Right ventricle myocardium inferior (tissue), 1 donor: Measurements from ENCODE around the gene ZNF101. TPM values are rescaled to one million over a fixed set of nuclear protein-coding genes. Genes with fewer than 3 reads are reported as not detected.

Experiments
- ATAC-seq: fragments of 200-7000 bp; cut with Tn5 transposase; one replicate; pipeline ENCODE4 v1.9.1; 2020; ENCODE audit warnings: mild to moderate bottlenecking, moderate library complexity
- DNase-seq: peaks from one replicate; pipeline ENCODE4 v3.0.0; 2021; ENCODE audit errors: missing footprints
- intact Hi-C: fragments of 100-400 bp; cut with DNase I; formaldehyde crosslinking; loops from one replicate; pipeline ENCODE4 v1.11.0; 2022
- long read RNA-seq: library from polyadenylated mRNA; unstranded; transcript quantifications from one replicate; pipeline ENCODE4 v2.0.0, GENCODE V29; 2021
- total RNA-seq: library from RNA; stranded (reverse); fragmentation: NEBNext Ultra II Directional; extraction: Animal tissue kit (Norgen Biotek cat#: 25700); gene quantifications from one replicate; pipeline ENCODE4 v1.2.1, GENCODE V29; 2021
- donor health status: DM: no; HTN: yes; CAD: no; lungs with severe emphysema.

ZNF101 gene
- total RNA-seq, result 2.7 TPM
- long read RNA-seq, full-length matches to known transcripts, result 1 of 1 reads
- long read RNA-seq, partial matches to known transcripts, result 0 of 1 reads
- long read RNA-seq, other reads (novel, unspliced or antisense), result 0 of 1 reads

DNA sequence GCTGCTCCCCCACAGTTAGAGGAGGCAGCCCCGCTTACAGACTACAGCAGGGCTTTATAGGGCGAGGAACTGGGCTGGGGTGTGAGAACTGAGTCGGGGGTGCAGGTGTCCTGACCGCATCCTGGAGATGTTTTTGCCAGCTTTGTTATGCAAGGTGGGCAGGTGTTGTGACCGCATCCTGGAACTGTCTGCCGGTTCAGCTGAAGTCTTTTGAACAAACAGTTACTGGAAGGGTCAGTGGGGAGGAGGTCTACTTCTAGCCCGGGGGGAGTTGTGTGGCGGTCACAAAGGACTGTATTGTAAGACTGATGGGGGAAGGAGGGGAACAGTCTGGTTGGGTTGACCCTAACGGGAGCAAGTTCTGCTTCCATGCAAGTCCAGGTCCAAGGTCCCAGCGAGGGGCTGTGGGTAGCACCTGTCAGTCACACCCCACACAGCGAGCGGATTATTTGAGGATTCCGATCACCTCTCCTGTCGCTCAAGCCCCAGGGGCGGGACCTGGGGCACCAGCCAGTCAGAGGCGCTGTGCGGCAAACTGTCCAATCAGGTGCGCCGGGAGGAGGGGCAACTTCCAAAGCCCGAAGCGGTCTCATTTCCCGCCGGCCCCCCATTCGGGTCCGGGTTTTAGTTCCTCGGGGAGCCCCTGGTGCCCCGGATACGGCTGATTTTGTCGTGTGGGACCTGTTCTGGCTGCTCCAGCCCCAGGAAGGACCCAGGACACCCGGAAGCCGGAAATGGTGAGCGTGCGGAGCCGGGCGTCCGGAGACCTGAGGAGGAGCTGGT is at the start of gene ZNF101:
TSS of gene ZNF101 (plus strand) at position 610 of the 783 bp plus-strand sequence. CDS start at position 735, 125 bp downstream.
- intact Hi-C loops, result loop anchor here (2.0 to 5.0 kb wide), 2 partner anchors 64 to 199 kb away; partner anchors contain the start of genes ZNF14 and ZNF253

GRCh38 chr19:19619181-19619848 is 49.3 kb upstream of the ZNF101 start:
- no peak for DNase-seq
- no peak for ATAC-seq
- intact Hi-C loops, result no loop called here

More for the DNA sequence above, at the start of gene ZNF101:
- ATAC-seq (peak; percentile 79), DNase-seq (peak; percentile 96)

- intact Hi-C loops, result no loop called here
- ATAC-seq (no peak), DNase-seq (no peak)
These were observed 48.8 kb upstream of the ZNF101 start for GRCh38 chr19:19619849-19620210.

DNA sequence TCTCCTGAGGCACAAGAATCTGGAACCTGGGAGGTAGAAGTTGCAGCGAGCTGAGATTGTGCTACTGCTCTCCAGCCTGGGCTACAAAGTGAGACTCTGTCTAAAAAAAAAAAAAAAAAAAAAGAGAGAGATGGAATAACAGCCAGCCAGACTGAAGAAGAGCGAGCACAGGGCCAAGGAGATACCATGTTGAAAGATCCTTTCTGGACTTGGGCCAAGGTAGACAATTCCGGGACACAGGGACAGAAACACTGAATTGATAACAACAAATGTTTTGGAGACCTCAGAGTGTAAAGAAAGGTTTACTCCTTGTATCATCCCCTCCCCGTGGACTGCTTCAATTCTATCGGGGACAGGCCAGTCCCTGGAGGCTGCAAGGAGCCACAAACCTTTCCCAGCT is 45.3 kb upstream of the ZNF101 start:
- no peak for DNase-seq
- intact Hi-C loops, result no loop called here

DNA sequence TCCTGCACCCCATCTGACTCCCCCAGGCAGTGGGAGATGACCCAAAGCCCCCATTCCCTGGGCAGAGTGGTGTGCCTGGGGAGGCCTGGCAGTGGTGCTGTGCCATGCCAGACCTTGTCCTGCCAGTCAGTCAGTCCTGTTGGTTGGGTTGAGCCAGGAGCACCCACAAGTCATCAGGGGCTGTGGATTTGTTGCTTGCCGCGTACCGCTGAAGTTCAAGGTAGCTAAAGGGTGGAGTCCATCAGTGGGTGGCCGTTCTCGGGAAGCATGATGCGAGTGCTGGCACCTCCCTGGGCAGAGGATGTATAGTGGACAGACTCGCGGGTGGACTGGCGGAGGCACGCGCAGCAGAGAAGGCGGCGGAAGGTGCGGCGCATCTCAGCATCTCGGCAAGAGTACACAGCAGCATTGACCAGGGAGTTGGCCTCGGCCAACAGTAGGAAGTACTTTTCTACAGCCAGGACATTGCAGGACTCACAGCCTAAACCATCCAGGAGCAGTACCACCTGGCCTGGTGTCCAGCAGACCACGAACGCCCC is 44.5 kb upstream of the ZNF101 start:
- no peak for DNase-seq
- intact Hi-C loops, result no loop called here
- ATAC-seq, result no peak

More for the DNA sequence above, 45.3 kb upstream of the ZNF101 start:
- no peak for ATAC-seq

DNA sequence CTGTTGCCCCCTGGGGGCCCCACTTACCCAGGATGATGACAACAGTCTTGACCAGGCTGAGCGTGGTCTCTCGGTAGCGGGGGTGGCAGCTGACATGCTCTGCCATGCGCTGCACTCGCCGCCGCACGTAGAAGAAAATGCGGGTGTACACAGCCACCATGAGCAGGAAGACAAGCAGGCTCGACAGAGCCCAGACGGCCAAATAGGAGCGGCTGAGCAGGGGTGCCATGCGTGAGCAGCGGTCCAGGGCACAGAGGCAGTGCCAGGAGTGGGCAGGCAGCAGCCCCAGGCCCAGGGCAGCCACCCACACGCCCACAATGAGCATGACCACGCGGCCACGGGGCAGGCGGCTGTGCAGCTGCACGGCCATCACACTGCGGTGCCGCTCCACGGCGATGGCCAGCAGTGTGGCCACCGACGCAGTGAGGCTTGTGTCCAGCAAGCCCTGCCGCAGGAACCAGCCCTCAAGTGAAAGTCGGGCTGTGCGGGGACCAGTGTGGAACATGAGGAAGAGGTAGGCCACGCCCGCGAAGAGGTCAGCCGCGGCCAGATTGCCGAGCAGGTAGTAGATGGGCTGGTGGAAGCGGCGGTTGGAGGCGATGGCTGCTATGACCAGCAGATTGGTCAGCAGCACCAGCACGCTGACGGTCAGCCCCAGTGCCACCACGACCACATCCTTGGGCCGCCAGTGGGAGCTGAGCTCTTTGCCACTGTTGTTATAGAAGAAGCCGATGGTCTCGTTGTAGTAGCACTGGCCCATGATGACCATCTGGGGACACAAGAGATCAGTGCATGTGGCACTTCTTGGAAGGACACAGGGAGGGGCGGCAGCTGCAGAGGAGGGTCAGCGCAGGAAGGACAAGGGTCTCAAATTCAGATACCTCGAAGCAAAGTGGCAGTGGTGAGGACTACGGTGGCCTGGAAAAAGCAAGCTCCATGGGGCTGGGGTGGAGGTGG is 41.8 kb upstream of the ZNF101 start:
- intact Hi-C loops, result no loop called here
- no peak for ATAC-seq
- no peak for DNase-seq

DNA sequence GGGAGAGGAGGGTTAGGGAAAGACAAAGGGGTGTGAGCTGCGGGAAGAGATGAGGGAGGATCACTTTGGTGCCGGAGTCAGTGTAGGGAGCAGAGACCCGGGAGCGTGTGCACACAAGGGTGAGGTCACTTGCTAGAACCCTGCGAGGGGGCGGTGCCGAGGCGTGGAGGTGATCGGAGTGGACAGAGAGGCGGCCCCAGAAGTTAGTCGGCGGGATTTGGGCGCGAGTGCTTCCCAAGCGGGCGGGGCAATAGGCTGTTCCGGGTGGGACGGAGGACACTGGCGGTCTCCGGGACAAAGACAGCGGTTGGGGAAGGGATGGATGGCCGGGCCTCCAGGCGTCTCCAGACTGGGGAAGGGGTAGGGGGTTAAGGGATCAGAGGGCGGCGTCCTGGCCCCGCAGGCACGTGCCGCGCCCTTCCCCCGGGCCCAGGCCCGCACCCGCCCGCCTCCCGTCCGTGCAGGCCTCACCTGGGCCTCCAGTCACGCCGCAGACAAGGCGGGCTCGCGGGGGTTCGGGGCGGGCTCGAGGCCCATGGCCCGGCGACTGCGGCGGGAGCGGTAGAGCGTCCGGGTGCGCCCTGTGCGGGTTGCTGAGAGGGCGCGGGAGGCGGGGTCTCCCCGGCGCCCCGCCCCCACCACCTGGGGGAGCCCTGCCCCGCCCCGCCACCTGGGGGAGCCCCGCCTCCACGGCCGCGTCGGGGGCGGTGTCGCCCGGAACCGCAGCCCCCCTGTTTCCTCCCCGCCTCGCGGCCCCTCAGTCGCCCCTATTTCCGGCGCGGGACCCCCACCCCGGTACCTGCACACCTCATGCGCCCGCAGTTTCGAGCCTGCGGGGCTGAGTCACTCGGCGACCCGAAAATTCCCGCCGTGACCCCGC is 40.8 kb upstream of the ZNF101 start, which contains the start of gene LPAR2:
TSS of gene LPAR2 (minus strand) at position 600 of the 880 bp plus-strand sequence. CDS start 945 bp downstream, outside the sequence.
- intact Hi-C loops, result no loop called here
- ATAC-seq (peak; percentile 56), DNase-seq (no peak)

DNA sequence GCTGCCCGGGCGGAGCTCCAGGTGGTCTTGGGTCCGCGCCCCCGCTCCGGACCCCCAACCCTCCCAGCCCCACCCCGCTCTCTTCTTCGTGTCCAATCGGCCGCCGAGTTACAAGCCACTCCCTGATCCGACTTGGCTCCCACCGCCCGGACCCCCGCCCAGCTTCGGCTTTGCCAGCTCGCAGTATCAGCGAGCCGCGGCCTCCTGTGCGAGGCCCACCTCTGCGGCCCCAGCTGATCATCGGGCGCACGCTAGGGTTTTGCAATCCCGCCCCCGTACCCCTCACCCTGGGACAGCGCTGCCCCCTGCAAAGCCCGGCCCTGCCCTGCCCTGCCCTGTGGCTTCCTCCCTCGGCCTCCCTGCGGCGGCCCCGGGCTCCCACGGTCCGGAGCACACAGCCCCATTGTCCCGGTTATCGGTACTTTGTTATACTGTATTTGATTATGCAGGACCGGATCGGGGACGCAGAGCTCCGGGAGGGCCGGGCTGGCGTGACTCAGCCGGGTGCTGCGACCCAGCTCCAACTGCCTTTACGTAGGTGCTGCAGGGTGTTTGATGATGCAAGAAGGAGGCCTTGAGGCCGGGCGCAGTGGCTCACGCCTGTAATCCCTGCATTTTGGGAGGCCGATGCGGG is 40.0 kb upstream of the ZNF101 start:
- ATAC-seq (peak; percentile 34), DNase-seq (no peak)
- intact Hi-C loops, result no loop called here

- ATAC-seq, result no peak
- intact Hi-C loops, result no loop called here
- DNase-seq, result no peak
These were observed 38.6 kb upstream of the ZNF101 start for GRCh38 chr19:19630062-19630414.

DNA sequence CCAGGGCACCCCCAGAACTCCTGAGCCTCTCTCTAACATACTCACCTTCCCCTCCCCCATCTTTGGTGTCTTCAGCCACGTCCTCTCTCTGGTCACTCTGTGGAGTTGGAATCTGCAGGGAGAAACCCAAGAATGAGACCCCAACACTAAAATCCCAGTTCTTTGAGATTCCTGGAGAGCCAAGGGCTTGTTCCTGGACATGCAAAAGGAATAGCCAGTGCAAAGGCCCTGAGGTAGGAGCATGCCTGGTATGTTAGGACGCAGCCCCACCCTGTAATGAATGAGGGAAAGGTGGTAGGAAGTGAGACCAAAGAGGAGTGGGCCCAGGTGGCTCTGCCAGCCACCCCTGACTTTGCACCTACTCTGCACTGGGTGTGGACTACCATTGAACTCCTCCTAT is 38.2 kb upstream of the ZNF101 start:
- DNase-seq (no peak), ATAC-seq (no peak)
- intact Hi-C loops, result no loop called here

DNA sequence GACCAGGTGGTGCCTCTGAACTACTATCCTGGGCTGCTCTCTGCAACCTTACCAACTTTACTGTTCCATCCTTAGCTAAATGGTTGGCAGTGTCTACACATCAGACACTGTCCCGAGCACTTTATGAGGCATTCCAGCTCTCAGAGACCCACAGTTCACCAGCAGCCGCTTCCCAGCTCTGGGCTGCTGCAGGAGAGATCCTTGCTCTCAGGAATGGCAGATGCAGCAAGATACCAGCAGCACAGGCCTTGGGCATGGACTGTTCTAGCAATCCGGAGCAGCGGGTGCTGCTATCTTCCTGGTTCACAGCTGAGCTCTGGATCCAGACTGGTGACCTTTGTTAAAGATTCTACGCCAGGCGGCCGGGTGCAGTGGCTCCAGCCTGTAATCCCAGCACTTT is 37.3 kb upstream of the ZNF101 start:
- DNase-seq (no peak), ATAC-seq (no peak)
- intact Hi-C loops, result no loop called here

DNA sequence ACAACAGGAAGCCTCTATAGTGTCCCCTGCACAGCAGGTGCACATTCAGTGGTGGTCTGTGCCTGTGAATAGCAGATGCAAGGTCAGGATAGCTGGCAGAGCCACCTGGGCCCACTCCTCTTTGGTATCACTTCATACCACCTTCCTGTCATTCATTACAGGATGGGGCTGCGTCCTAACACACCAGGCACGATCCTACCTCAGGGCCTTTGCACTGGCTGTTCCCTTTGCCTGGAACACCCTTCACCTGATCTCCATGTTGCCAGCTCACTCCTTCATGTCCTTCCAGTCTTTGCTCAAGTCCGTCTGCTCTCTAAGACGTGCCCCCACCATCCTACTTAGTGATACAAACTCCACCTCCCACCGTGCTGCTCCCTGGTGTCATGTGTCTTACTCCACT is 36.0 kb upstream of the ZNF101 start:
- ATAC-seq (no peak), DNase-seq (no peak)
- intact Hi-C loops, result no loop called here

GRCh38 chr19:19633711-19634515 is 34.7 kb upstream of the ZNF101 start:
- intact Hi-C loops, result no loop called here
- no peak for DNase-seq
- no peak for ATAC-seq

GRCh38 chr19:19634516-19635312 is 33.9 kb upstream of the ZNF101 start:
- ATAC-seq, result no peak
- no peak for DNase-seq
- intact Hi-C loops, result no loop called here

- ATAC-seq (no peak), DNase-seq (no peak)
- intact Hi-C loops, result no loop called here
These were observed 33.3 kb upstream of the ZNF101 start for GRCh38 chr19:19635313-19635702.
